H1 (cell line): ENCODE results near the gene BRIX1.
A peak's percentile ranks its signal among the peaks of the same experiment; 100 is the strongest.

ENCODE experiments used
- BACH1 ChIP-seq: IDR thresholded peaks from 2 replicates; pipeline ENCODE4 v1.6.1; 2012; ENCODE audit warnings: low read length, improper control_type of control experiment
- BCL11A ChIP-seq, 2 experiments: IDR thresholded peaks; one replicate each; pipeline ENCODE4 v1.6.1; 2011; ENCODE audit warnings: low read depth in 2 of 2, low read length in 2 of 2, mild to moderate bottlenecking in 2 of 2
- EGR1 ChIP-seq: IDR thresholded peaks from 2 replicates; pipeline ENCODE4 v1.6.1; 2011; ENCODE audit warnings: low read depth, low read length, borderline replicate concordance
- EP300 ChIP-seq, 2 experiments: IDR thresholded peaks; 1 replicate in 1 of 2; 2 replicates in 1 of 2; pipeline ENCODE4 v1.6.1; 2011 to 2012; ENCODE audit warnings: low read depth in 2 of 2, low read length in 2 of 2, mild to moderate bottlenecking in 2 of 2, borderline replicate concordance in 1 of 2, inconsistent platforms in 1 of 2, moderate library complexity in 1 of 2
- EZH2 ChIP-seq: fragments of 200-600 bp; sonication (generic); IDR thresholded peaks from 2 replicates; pipeline ENCODE4 v1.7.1; 2012; ENCODE audit warnings: low read depth, mild to moderate bottlenecking, moderate library complexity, low read length, inconsistent platforms; ENCODE audit not compliant: severe bottlenecking
- HDAC6 ChIP-seq: IDR thresholded peaks from one replicate; pipeline ENCODE4 v1.7.1; 2012; ENCODE audit warnings: low read depth, mild to moderate bottlenecking, inconsistent platforms, low read length, moderate library complexity
- NANOG ChIP-seq: IDR thresholded peaks from 2 replicates; pipeline ENCODE4 v1.6.1; 2011; ENCODE audit warnings: low read length, low read depth, mild to moderate bottlenecking, inconsistent platforms; ENCODE audit not compliant: insufficient read depth, poor library complexity, severe bottlenecking
- POLR2A ChIP-seq, 2 experiments: IDR thresholded peaks; 1 replicate in 1 of 2; 2 replicates in 1 of 2; pipeline ENCODE4 v1.6.1; 2011; ENCODE audit warnings: low read depth in 2 of 2, low read length in 2 of 2, mild to moderate bottlenecking in 2 of 2; ENCODE audit errors: control extremely low read depth in 1 of 2
- RNF2 ChIP-seq: fragments of 200-900, 300-1000 bp; sonication (generic); IDR thresholded peaks from 2 replicates; pipeline ENCODE4 v1.7.1; 2016; ENCODE audit warnings: borderline replicate concordance, low read depth, mild to moderate bottlenecking, antibody characterized with exemption, low read length; ENCODE audit not compliant: poor library complexity, severe bottlenecking; ENCODE audit errors: missing control alignments
- SIN3A ChIP-seq, 2 experiments: IDR thresholded peaks in 1 of 2; conservative IDR thresholded peaks in 1 of 2; 2 replicates each; pipeline ENCODE4 v1.6.1; 2011 to 2012; ENCODE audit warnings: low read length in 2 of 2, improper control_type of control experiment in 1 of 2, low read depth in 1 of 2, mild to moderate bottlenecking in 1 of 2
- TAF1 ChIP-seq: IDR thresholded peaks from 2 replicates; pipeline ENCODE4 v1.6.1; 2011; ENCODE audit warnings: mild to moderate bottlenecking, low read depth, low read length
- TF ChIP-seq, protein P1 (sequence below): IDR thresholded peaks from 2 replicates; pipeline ENCODE4 v1.6.1; 2012; ENCODE audit warnings: inconsistent platforms
- TF ChIP-seq, protein P2 (sequence below), 3 experiments: IDR thresholded peaks; 1 replicate in 2 of 3; 2 replicates in 1 of 3; pipeline versions ENCODE4 v1.5.1 to v1.6.1; 2011; ENCODE audit warnings: low read length in 3 of 3, mild to moderate bottlenecking in 3 of 3, inconsistent platforms in 2 of 3, low read depth in 1 of 3, moderate library complexity in 1 of 3; ENCODE audit not compliant: insufficient read depth in 1 of 3; ENCODE audit errors: control extremely low read depth in 1 of 3
- TF ChIP-seq, protein P3 (sequence below): fragments of 300-600 bp; sonication (generic); IDR thresholded peaks from 2 replicates; pipeline ENCODE4 v1.7.1; 2012; ENCODE audit warnings: low read length, moderate library complexity, mild to moderate bottlenecking, inconsistent platforms; ENCODE audit not compliant: insufficient replicate concordance

GRCh38 chr5:34929134-34929719 lies 13.7 kb downstream of the BRIX1 start, which contains the start of gene DNAJC21:
- TF ChIP-seq EGR1 (peak; percentile 71; the same call in 1 of the 2 replicates), TAF1 (no peak), BACH1 (no peak), NANOG (no peak), RNF2 (no peak), EZH2 (no peak), BCL11A (IDR thresholded peaks at IDR 0.05; ENCODE audit: low read depth in 2 of 2, low read length in 2 of 2) (no peak), POLR2A (IDR thresholded peaks at IDR 0.05; ENCODE audit: control extremely low read depth in 1 of 2, low read depth in 2 of 2, low read length in 2 of 2) (no peak; a peak in 1 of 3 replicates), HDAC6 (no peak), EP300 (IDR thresholded peaks at IDR 0.05; ENCODE audit: borderline replicate concordance in 1 of 2, low read depth in 2 of 2, low read length in 2 of 2) (no peak), SIN3A (conservative IDR thresholded peaks at IDR 0.05 in 1 of 2, IDR thresholded peaks at IDR 0.05 in 1 of 2; ENCODE audit: low read depth in 1 of 2, low read length in 2 of 2) (peak in 1 of 2 experiments; percentile 5; a peak in 1 of 4 replicates)
- TF ChIP-seq, protein P1, sequence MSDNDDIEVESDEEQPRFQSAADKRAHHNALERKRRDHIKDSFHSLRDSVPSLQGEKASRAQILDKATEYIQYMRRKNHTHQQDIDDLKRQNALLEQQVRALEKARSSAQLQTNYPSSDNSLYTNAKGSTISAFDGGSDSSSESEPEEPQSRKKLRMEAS, result peak; percentile 82
- TF ChIP-seq, protein P2, sequence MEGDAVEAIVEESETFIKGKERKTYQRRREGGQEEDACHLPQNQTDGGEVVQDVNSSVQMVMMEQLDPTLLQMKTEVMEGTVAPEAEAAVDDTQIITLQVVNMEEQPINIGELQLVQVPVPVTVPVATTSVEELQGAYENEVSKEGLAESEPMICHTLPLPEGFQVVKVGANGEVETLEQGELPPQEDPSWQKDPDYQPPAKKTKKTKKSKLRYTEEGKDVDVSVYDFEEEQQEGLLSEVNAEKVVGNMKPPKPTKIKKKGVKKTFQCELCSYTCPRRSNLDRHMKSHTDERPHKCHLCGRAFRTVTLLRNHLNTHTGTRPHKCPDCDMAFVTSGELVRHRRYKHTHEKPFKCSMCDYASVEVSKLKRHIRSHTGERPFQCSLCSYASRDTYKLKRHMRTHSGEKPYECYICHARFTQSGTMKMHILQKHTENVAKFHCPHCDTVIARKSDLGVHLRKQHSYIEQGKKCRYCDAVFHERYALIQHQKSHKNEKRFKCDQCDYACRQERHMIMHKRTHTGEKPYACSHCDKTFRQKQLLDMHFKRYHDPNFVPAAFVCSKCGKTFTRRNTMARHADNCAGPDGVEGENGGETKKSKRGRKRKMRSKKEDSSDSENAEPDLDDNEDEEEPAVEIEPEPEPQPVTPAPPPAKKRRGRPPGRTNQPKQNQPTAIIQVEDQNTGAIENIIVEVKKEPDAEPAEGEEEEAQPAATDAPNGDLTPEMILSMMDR (IDR thresholded peaks at IDR 0.05; ENCODE audit: control extremely low read depth in 1 of 3, insufficient read depth in 1 of 3, low read depth in 1 of 3, low read length in 3 of 3), result no peak
- TF ChIP-seq, protein P3, sequence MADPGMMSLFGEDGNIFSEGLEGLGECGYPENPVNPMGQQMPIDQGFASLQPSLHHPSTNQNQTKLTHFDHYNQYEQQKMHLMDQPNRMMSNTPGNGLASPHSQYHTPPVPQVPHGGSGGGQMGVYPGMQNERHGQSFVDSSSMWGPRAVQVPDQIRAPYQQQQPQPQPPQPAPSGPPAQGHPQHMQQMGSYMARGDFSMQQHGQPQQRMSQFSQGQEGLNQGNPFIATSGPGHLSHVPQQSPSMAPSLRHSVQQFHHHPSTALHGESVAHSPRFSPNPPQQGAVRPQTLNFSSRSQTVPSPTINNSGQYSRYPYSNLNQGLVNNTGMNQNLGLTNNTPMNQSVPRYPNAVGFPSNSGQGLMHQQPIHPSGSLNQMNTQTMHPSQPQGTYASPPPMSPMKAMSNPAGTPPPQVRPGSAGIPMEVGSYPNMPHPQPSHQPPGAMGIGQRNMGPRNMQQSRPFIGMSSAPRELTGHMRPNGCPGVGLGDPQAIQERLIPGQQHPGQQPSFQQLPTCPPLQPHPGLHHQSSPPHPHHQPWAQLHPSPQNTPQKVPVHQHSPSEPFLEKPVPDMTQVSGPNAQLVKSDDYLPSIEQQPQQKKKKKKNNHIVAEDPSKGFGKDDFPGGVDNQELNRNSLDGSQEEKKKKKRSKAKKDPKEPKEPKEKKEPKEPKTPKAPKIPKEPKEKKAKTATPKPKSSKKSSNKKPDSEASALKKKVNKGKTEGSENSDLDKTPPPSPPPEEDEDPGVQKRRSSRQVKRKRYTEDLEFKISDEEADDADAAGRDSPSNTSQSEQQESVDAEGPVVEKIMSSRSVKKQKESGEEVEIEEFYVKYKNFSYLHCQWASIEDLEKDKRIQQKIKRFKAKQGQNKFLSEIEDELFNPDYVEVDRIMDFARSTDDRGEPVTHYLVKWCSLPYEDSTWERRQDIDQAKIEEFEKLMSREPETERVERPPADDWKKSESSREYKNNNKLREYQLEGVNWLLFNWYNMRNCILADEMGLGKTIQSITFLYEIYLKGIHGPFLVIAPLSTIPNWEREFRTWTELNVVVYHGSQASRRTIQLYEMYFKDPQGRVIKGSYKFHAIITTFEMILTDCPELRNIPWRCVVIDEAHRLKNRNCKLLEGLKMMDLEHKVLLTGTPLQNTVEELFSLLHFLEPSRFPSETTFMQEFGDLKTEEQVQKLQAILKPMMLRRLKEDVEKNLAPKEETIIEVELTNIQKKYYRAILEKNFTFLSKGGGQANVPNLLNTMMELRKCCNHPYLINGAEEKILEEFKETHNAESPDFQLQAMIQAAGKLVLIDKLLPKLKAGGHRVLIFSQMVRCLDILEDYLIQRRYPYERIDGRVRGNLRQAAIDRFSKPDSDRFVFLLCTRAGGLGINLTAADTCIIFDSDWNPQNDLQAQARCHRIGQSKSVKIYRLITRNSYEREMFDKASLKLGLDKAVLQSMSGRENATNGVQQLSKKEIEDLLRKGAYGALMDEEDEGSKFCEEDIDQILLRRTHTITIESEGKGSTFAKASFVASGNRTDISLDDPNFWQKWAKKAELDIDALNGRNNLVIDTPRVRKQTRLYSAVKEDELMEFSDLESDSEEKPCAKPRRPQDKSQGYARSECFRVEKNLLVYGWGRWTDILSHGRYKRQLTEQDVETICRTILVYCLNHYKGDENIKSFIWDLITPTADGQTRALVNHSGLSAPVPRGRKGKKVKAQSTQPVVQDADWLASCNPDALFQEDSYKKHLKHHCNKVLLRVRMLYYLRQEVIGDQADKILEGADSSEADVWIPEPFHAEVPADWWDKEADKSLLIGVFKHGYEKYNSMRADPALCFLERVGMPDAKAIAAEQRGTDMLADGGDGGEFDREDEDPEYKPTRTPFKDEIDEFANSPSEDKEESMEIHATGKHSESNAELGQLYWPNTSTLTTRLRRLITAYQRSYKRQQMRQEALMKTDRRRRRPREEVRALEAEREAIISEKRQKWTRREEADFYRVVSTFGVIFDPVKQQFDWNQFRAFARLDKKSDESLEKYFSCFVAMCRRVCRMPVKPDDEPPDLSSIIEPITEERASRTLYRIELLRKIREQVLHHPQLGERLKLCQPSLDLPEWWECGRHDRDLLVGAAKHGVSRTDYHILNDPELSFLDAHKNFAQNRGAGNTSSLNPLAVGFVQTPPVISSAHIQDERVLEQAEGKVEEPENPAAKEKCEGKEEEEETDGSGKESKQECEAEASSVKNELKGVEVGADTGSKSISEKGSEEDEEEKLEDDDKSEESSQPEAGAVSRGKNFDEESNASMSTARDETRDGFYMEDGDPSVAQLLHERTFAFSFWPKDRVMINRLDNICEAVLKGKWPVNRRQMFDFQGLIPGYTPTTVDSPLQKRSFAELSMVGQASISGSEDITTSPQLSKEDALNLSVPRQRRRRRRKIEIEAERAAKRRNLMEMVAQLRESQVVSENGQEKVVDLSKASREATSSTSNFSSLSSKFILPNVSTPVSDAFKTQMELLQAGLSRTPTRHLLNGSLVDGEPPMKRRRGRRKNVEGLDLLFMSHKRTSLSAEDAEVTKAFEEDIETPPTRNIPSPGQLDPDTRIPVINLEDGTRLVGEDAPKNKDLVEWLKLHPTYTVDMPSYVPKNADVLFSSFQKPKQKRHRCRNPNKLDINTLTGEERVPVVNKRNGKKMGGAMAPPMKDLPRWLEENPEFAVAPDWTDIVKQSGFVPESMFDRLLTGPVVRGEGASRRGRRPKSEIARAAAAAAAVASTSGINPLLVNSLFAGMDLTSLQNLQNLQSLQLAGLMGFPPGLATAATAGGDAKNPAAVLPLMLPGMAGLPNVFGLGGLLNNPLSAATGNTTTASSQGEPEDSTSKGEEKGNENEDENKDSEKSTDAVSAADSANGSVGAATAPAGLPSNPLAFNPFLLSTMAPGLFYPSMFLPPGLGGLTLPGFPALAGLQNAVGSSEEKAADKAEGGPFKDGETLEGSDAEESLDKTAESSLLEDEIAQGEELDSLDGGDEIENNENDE, result no peak
